Stimulated activated naive CD8-positive, alpha-beta T cell treated with anti-CD3 and anti-CD28 coated beads, Interleukin-15, Interleukin-2, amounts not matched to agents 100 U/mL and 50 U/mL, for 24 hours (primary cell): ENCODE data around the gene INTS4.
"Not testable (repeated sequence)": the region's sequence is repeated elsewhere in the genome, so short reads cannot be mapped to it uniquely, and the experiment has no call there.

Source experiments
- ATAC-seq: fragments of 150-1000 bp; cut with Tn5 transposase; one replicate; pipeline ENCODE4 v1.10.0; 2021
- DNase-seq: peaks from one replicate; pipeline ENCODE4 v3.0.0; 2021

The INTS4 gene

GRCh38 chr11:77943296-77943695 lies 51.2 kb downstream of the INTS4 start:
- not testable (repeated sequence) for ATAC-seq, DNase-seq

- ATAC-seq, DNase-seq: not testable (repeated sequence)
Observed at GRCh38 chr11:77942465-77942864, 52.0 kb downstream of the INTS4 start.

- not testable (repeated sequence) for DNase-seq, ATAC-seq
Observed at GRCh38 chr11:77933596-77933995, 60.9 kb downstream of the INTS4 start.

GRCh38 chr11:77930334-77931208 lies 63.9 kb downstream of the INTS4 start:
- DNase-seq: not testable (repeated sequence)

GRCh38 chr11:77917713-77918112 lies 76.8 kb downstream of the INTS4 start:
- not testable (repeated sequence) for DNase-seq, ATAC-seq

More at GRCh38 chr11:77930334-77931208, 63.9 kb downstream of the INTS4 start:
- not testable (repeated sequence) for ATAC-seq

- DNase-seq, ATAC-seq: not testable (repeated sequence)
Observed at GRCh38 chr11:77914307-77914791, 80.1 kb downstream of the INTS4 start.

GRCh38 chr11:77913608-77914306 lies 80.7 kb downstream of the INTS4 start:
- ATAC-seq, DNase-seq: not testable (repeated sequence)

- ATAC-seq, DNase-seq: not testable (repeated sequence)
Observed at GRCh38 chr11:77910828-77911227, 83.6 kb downstream of the INTS4 start.

- DNase-seq (no peak), ATAC-seq (no peak)
Observed at GRCh38 chr11:77909277-77909676, 85.2 kb downstream of the INTS4 start.

- DNase-seq (no peak), ATAC-seq (no peak)
Observed at GRCh38 chr11:77908835-77909234, 85.6 kb downstream of the INTS4 start.

- not testable (repeated sequence) for DNase-seq, ATAC-seq
Observed at GRCh38 chr11:77894949-77895348, 99.5 kb downstream of the INTS4 start.

- not testable (repeated sequence) for DNase-seq, ATAC-seq
Observed at GRCh38 chr11:77891703-77892102, 102.8 kb downstream of the INTS4 start.

- ATAC-seq: not testable (repeated sequence)
Observed at GRCh38 chr11:77891256-77891655, 103.2 kb downstream of the INTS4 start.

GRCh38 chr11:77890619-77891056 lies 103.8 kb downstream of the INTS4 start:
- ATAC-seq, DNase-seq: not testable (repeated sequence)

More at GRCh38 chr11:77891256-77891655, 103.2 kb downstream of the INTS4 start:
- DNase-seq: not testable (repeated sequence)

- DNase-seq, ATAC-seq: not testable (repeated sequence)
Observed at GRCh38 chr11:77890100-77890614, 104.3 kb downstream of the INTS4 start.

- not testable (repeated sequence) for ATAC-seq, DNase-seq
Observed at GRCh38 chr11:77889045-77889444, 105.4 kb downstream of the INTS4 start.

- ATAC-seq (no peak), DNase-seq (no peak)
Observed at GRCh38 chr11:77886401-77886800, 108.1 kb downstream of the INTS4 start.

- DNase-seq: no peak
- no peak for ATAC-seq
Observed at GRCh38 chr11:77884829-77885190, 109.7 kb downstream of the INTS4 start.

- ATAC-seq (no peak), DNase-seq (no peak)
Observed at GRCh38 chr11:77884186-77884828, 110.2 kb downstream of the INTS4 start.

GRCh38 chr11:77883775-77884174 lies 110.7 kb downstream of the INTS4 start:
- ATAC-seq: no peak
- no peak for DNase-seq

GRCh38 chr11:77882396-77882795 lies 112.1 kb downstream of the INTS4 start:
- DNase-seq (no peak), ATAC-seq (no peak)

- DNase-seq (no peak), ATAC-seq (no peak)
Observed at GRCh38 chr11:77879218-77879617, 115.2 kb downstream of the INTS4 start.
